Superior temporal gyrus (tissue), 1 donor: ENCODE data around the gene NRF1.

ENCODE experiments used
- DNase-seq: peaks from one replicate; pipeline ENCODE4 v3.0.0-alpha.2; 2016; ENCODE audit errors: extremely low spot score

NRF1 gene

GRCh38 chr7:129804111-129804889 lies 192.8 kb downstream of the NRF1 start:
- DNase-seq = no peak

DNA sequence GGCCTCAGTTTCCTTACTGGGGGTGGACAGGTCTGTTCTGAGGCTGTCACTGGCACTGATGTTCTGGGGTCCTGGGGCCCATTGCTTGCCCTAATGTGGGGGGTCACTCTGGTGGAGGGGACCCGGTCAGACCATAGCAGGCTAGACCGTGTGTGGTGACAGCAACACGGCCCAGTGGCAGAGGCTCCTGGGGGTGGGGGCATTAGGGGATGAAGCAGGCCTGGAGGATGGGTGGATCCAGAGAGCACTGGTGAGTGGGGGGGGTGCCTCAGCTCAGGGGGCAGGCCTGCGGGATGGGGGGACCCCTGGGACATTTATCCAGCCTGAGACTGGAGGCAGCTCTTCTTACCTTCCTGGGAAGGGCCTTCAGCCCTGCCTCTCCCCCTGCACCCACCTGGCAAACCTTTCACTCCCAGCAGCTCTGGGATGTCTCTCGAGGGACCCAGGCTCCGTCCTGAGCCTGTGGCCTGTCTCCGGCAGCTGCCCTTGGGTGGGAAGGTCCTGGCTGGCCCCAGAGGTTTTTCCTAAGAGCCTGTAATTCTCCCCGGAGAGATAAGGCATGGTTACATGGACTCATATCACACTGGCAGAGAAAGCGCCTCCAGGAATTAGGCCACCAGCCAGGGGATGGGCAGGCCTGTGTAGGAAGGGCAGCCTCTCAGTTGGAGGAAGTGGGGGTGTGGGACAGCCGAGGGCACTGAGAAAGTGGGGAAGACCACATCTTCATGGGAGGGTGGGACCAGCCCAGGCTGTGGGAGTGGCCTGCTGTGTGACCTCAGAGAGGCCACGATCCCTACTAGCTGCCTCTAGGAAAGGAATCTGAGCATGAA lies 193.6 kb downstream of the NRF1 start:
- no peak for DNase-seq
